Measurements from ENCODE around the gene RAD51B.

GRCh38 chr14:68702135-68702534, 882.6 kb downstream of the RAD51B start:
- TF ChIP-seq ATF6 (CRISPR knock-in tag; IDR thresholded peaks at IDR 0.05) (no peak), CTCF (IDR thresholded peaks at IDR 0.05) (no peak), ELF4 (CRISPR knock-in tag; IDR thresholded peaks at IDR 0.05; ENCODE audit: low read depth) (no peak), USF2 (CRISPR knock-in tag; IDR thresholded peaks at IDR 0.05) (no peak), SMAD3 (CRISPR knock-in tag; IDR thresholded peaks at IDR 0.05; ENCODE audit: borderline replicate concordance) (no peak), JUN (CRISPR knock-in tag; IDR thresholded peaks at IDR 0.05) (no peak), TEAD4 (CRISPR knock-in tag; IDR thresholded peaks at IDR 0.05) (no peak), NR3C1 (CRISPR knock-in tag; conservative IDR thresholded peaks at IDR 0.05; ENCODE audit: low read depth) (no peak), USF1 (CRISPR knock-in tag; IDR thresholded peaks at IDR 0.05) (no peak)
